Stimulated activated CD4-positive, alpha-beta T cell treated with anti-CD3 and anti-CD28 coated beads, Interleukin-15, amount 100 ng/mL, for 48 hours (primary cell): ENCODE data around the gene HPCAL1.

Experiments
- DNase-seq, 2 donors: peaks; one replicate each; pipeline ENCODE4 v3.0.0-alpha.2; 2020; ENCODE audit warnings: low read depth in 2 of 2

The HPCAL1 gene

DNA sequence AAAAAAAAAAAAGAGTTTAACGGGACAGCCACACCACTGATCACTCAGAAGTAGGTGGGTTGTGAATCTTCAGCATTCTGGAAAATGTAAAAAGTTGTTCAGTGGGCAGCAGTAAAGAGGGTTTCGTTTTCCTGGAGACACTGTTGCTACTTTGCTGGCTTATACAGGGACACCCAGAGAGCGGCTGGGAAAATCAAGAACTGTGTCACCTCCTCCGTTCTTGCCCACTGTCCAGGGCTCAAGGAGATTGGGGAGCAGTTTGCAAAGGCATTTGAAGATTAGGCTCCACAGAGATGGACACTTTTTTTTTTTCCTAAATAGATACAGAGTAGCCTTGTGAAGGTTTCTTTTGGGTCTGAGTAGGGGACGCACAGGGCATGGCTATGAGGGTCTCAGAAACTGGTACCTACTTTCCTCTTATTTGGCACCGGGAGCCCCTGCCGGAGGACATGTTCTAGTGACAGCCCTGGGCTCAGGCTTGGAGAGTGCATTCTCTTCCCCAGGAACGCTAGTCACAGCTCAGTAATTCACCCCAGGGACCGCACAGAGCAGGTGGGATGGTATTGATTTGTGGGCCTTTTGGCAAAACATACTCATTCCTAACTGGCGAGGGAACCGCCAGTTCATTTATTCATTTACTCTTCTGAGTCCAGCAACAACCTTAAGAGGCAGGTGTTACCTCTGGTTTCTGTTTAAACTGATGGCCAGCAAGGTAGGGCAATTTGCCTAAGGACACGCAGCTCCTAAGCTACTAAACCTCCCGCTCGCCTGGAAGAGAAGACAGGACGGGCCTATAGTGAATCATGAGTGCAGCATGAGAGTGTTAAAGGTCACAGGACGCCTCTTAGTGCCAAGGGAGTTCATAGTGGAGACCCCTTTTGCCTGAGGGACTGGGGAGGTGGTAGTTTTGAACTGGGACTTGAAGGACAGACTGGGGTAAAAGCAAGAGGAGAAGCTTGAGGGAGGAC is 53.1 kb downstream of the HPCAL1 start:
- no peak for DNase-seq

DNA sequence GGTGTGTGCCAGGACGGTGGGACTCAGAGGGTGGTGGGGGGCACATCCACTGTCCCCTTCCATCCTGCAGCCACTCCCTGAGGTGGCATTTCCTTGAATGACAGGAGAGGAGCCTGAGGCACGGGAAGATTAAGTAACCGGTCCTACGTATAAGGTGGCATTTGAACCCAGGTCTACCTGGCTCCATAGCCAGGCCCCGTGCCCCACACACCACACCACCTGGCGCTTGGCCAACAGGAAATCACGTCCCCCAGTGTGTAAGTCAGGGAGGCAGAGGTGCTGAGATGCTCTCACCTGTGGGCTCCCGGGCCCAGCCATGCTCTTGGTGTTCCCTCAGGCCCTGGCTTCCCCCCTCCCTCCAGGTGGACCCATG is 53.7 kb downstream of the HPCAL1 start:
- DNase-seq, result no peak

DNA sequence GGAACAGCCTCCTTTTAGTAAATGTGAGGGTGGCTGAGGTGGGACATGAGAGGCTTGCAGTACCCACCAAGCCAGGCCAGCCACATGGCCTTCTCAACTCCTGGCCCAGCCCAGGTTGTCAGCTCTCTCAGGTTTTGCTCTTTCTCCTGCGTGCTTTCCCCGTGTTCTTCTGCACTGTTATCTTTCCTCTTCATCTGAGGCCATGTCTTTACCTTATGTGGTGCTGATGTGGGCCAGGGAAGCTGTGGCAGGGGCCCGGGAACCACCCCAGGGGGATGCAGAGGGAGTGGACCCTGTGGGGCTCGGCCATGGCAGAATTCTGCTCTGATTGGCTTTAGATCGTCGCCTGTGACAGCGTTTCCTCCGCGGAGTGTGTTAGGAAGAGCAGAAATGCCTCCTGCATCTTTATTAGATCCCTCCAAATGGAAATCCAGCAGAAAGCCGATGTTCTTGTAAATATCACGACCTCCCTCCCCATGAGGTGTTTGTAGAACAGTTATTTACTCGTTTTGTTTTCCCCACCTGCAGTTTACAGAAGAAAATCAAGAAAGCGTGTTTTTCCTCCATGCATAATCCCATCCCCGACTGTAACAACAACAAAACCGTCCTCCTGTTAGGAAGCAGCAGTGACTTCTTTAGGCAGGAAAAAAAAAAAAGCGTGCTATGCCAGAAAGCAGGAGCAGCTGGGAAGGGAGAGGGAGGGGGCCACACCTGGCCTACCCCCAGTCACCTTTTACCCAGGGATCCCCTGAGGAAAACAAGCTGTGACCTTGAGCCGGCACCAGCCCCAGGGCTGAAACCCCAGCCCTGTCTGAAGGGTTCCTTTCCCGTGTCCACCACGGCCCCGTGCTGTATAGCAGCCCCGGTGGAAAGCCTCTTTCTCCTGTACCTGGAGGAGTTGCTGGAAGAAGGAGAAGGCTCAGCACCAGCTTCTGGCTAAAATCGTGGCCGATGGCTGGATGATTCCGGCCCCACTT is 54.8 kb downstream of the HPCAL1 start:
- DNase-seq, result no peak

DNA sequence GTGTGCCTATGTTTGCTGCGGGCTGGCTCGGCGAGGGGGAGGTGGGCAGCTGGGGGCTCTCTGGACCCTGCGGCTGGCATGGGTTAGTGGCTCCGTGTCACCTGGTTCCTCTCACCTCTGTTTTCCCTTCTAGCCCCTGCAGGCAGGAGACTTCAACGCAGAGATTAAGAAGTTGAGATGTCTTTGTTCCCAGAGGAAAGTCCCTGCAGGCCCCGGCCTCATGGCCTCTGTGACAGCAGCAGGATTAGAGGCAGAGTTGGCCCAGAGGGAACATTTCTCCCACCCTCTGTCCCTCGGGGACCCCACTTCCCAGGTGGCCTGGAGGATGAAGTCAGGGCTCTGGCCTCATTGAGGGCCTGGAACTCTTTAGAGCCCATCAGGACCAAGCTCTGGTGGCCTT is 56.5 kb downstream of the HPCAL1 start:
- DNase-seq, result no peak

DNA sequence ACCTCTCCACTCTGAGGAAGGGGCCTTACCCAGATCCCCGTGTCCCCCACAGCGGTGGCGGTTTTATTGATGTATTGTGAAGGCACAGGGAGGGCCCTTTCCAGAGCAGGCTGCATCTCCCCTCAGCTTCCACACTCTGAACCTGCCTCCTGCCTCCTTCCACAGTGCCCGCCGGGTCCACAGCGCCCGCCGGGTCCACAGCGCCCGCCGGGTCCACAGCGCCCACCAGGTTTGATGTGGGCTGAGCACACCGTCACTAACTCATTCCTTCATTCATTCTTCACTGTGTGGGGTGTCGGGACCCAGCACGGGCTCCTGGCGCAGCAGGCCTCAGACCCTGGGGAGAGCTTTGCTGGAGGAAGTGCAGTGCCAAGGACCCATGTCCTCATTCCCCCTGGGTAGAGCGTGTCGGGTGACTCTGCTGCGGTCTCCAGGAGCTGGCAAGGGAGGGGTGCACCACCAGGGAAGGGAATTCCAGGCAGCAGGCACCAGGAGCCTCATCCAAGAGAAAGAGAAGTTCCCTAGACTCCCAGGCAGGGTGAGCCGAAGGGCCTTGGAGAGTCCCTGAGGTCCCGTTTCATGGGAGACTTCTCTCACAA is 57.1 kb downstream of the HPCAL1 start:
- no peak for DNase-seq

DNA sequence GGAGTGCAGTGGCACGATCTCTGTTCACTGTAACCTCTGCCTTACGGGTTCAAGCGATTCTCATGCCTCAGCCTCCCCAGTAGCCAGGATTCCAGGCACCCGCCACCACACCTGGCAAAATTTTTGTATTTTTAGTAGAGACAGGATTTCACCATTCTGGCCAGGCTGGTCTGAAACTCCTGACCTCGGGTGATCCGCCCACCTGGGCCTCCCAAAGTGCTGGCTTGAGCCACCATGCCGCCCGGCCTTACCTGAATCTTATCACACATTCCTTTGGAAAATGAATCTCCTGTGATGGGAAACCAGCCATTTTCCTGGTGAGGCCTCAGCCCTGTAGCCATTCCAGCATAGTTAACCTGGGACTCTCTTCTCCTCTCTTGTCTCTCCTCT is 57.8 kb downstream of the HPCAL1 start:
- DNase-seq, result no peak

DNA sequence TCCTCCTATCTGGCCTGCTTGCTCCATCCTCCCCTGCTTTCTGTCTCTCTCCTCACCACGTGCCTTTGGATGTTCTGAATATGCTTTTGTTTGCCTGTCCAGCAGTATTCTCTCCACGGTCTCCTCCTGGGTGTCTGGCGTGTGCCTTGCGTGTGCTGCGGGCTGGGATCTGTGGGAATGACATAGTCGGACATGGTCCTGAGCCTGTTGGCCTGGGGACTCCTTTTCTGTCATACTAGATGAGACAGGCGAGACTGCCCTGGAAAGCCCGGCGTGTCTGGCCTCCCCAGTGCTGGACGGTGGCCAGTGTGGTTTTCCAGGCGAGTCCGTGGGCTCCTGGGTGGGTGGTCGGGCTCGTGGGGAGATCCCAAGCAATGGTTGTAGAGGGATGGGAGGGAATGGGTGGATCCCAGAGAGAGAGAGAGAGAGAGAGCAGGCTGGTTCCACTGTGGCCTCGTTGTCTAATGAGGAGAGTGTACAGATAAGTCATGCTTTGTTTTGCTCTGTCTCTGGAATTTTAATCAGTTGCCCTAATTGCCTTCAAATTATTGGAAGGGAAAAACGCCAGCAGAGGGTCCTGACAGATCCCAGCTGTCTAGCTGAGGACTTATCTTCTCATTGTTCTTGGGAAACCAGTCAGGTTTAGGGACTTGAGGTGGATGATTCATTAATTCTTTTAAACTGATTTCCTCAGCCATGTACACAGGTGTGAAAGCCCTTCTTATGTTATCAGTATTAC is 58.3 kb downstream of the HPCAL1 start:
- no peak for DNase-seq

DNA sequence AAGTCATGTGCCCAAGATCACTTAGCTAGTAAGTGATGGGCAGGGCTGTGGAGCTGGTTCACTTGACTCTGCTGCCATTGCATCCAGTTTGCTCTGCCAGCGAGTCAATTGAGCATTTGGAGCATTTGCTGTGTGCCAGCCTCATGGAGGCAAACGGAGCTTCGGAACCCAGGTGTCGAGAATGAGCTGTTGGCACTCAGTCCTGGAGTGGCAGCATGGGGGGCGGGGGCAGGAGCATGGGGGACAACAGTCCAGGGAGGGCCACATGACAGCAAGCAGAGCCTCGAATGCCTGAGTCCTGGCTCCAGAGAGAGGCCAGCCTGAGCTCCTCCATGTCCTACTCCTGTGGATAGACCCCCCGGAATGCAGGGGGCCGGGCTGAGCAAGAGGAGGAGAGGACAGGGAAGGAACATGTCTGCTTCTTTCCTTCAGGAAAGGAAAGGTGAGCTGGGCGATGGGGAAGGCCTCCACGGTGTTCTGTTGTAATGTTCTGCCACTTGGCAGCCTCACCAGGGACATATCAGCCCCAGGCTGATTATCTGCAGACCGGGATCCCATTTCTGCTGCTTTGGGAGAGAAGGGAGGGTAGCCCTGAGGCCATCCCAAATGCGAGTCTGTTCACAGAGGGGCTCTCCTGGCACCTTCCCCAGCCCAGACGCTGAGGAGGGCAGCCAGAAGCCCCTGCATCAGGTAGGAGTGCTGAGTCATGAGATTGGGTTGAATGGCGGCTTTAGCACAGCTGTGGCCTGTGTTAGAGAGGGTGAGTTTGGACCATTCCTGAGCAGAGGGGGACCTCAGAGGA is 59.6 kb downstream of the HPCAL1 start:
- no peak for DNase-seq

DNA sequence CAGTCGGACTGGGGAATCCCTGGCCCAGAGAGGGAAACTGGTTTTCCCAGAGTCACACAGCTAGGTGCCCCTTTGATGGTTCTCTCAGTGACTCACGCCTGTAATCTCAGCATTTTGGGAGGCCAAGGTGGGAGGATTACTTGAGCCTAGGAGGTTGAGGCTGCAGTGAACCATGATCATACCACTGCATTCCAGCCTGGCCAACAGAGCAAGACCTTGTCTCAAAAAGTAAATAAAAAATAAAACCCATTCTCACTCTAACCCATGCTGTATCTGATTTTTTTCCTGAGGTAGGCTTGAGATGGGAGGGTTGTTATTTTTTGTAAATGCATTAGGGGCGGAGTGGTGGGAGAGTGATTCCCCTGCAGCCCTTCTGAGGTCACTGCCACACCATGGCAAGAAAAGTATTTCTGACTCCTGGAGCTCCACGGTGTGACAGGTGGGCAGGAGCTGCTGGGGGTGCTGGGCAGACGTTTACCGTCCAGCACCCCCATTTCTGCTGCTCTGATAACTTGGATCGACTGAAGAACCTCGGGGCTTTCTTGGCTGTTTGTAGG is 60.3 kb downstream of the HPCAL1 start:
- no peak for DNase-seq

DNA sequence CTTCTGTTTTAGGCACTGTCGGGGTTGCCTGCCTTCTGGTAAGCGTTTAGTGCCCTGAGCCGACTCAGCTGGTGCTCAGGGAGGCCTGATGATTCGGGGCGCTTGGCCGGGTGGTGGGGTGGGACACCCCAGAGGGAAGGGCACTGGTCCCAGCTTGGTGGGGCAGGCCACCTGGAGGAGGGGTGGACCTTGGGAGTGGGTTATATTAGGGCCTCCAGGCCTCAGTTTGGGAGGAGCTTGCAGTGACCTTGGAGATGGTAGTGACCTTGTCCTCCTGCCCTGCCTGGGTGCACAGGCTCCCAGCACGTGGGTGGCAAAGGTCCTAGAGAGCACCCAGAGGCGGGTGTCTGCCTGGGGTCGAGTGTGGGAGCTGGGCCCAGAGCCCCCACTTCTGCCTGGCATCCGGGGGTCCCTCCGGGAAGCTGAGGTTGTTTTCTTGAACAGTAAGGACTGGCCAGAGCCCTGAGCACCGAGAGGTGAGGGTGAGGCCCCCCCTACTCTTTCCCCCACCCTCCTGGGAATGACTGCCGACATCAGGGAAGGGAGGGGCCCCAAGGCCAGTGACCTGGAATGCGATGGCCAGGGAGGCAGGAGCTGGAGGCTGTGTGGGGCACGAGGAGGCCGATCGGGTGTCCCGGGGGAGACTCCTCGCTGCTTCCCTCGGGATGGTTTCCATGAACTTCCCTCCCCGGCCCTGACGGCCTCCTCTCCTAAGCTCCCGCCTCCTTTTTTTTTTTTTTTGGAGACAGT is 61.3 kb downstream of the HPCAL1 start:
- DNase-seq, result no peak

DNA sequence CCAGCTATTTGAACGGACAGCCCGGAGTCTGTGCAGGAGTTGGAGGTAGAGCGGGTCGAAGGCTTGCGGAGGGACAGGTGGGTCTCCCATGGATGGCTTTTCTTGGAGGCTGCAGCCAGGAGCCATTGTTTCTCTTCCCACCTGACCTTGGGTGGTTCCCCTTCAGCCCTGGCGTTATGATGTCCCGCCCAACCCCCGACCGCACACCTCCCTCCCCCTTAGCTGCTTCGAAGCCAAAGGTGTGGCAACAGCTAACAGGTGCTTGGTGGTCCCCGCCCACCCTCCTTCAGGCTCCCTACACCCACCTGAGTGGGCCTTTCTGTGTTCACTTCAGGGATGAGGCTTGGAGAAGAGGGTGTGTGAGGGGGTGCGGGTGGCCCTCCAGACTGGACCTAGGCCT is 62.7 kb downstream of the HPCAL1 start:
- DNase-seq, result no peak

DNA sequence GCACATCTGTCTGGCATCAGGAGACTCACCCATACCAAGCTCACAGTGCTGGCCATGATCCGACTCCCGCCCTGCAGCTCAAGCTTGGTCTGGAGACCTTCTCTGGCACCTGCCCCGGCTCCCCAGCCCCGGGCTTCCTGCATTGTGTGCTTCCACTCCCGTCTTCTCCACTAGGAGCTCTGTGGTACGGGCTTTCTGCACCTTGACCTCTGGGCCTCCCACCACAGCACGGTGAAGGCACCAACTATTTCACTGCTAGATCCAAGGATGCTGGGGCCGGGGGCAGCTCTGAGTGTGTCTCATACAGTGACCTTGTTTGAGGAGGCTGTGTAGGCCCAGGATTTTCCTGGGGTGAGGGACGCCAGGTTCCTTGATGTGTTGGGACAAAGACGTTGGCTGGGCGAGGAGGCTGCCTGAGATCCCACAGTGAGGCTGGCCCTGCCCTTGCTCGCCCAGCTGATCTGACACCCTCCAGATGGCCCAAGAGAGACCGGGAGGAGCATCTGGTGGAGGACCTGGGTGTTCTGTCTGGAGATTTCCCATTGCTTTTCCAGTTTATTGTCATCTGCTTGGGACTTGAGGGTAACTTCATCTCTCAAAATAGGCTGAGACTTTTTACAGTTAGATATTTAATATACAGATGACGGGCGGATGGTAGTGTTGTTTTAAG is 64.0 kb downstream of the HPCAL1 start:
- no peak for DNase-seq

DNA sequence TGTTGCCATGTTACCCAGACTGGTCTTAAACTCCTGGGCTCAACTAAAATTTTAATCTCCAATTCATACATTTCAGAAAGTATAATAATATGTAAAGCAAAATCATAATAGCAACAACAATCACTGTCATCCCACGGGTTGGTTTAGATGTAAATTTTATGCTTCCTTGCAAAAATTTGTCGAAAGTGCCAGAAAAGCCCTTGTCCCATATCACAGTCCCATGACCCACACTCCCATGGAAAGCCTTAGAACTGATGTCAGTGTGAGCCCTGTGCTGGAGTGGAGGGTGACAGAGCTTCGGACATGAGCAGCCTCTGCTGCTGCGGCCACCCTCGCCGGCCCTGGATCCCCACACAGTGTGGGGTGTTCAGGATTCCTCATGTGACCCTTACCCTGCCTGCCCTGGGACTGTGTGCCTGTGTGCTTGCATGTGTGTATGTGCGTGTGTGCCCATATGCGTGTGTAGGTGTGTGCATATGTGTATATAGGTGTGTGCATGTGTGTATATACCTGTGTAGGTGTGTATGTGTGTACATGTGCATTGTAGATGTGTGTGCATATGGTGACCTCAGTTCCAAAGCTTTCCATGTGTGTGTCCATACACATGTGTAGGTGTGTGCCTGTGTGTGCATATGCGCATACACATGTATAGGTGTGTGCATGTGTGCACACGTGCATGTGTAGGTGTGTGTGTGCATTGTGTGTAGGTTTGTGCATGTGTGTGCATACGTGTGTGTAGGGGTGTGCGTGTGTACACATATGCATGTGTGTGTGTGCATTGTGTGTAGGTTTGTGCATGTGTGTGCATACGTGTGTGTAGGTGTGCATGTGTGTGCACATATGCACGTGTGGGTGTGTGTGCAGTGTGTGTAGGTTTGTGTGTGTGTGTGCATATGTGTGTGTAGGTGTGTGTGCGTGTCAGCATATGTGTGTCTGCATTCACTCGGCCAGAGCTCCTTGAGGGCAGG is 65.1 kb downstream of the HPCAL1 start:
- DNase-seq, result no peak

DNA sequence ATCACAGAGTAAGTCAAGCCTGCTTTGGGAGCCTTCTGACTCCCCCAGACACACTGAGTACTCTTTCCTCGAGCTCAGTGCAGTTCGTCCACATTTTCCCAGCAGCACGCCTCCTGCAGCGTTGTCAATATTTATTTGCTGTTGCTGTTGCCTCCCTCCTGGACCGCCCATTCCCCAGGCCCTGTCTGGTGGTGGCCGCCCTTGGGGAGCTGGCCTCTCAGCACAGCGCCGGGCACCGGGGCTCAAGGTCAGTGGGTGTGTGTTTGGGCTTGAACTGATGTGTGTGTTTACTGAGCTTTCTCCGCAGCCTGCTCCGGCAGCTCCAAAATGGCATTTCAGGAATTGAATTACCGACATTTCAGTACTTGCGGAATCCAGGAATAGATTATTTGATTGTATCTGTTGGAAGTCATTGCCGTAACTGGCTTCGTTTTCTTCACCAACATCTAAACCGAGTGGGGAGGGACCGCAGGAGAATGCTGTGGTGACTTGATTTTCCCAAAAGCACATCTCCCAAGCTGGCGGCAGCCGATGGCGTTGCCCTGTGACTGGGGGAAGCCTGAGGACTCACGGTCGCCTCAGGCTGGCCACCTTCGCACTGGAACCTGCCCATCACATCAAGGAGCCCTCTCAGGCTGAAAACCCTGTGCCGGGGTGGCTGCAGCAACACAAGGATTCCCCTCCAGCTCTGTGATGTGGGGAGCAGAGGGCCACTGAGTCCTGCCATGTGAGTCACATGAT is 66.0 kb downstream of the HPCAL1 start:
- no peak for DNase-seq

DNA sequence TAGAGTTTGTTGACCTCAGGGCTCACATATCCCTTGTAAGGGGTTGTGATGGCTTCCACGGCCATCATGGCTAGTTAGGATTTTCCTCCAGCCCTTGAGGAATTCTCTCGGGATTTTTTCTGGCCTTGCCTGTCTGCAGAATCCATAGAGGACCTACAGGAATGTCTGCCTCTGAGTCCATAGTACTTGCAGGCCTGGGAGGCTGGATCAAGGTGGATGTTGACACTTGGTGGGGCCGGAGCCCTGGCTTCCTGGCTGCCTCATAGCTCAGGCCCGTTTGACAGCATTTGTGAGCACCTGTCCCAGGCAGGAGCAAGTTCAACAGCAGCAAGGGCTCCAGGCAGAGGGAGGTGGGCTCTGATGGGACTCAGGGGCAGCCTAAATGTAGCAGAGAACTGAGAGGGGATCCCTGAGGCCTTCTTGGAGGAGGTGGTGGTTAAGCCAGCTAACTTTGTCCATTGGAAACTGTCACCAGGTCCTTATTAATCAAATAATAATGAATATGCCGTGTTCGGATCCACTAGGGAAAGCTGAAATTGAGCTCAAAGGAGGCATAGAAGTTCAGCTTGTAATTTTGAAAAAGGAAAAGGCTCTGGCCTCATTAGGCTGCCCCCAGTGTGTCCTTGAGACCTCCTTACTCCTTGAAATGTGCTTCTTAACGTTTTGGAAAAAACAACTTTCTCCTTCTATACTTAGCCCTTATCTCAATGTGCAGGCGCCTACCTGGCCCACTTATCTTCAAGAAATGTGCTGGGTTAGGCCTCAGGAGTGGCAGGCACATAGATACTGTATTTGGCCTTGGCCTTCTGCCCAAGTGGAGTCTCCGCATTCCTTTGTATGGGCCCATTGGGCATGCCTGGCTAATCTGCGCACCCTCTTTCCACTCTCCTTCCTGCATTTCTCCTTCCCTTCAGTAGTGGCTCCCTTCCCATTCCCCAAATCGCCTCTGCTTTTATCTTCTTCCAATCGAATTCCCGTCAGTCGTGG is 66.9 kb downstream of the HPCAL1 start:
- no peak for DNase-seq

DNA sequence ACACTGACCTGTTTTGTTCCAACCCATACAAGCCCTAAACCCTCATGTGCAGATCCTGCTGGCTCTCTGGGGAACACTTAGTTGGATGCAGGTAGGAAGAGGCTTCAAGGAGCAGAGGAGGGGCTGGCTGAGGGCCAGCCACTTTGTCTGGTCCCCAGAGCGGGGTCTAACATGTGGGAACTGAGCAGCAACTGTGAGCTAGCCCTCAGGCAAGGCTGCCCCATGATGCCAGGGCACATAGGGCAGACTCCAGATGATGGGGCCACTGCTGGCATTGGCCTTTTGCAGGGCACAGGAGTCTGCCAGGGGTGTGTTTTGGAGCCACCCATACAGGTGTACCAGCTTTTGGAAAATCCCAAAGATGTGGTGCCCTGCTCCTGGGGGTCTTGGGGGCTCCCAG is 67.7 kb downstream of the HPCAL1 start:
- DNase-seq, result no peak
